GM19023 (cell line): ENCODE measurements around the gene ADH4.
"Not testable (repeated sequence)": the region's sequence is repeated elsewhere in the genome, so short reads cannot be mapped to it uniquely, and the experiment has no call there.

Experiments used
- ATAC-seq: cut with Tn5 transposase; IDR thresholded peaks from one replicate; pipeline ENCODE4 v1.9.1; 2021; ENCODE audit warnings: mild to moderate bottlenecking, moderate library complexity; ENCODE audit not compliant: unreplicated experiment

The ADH4 gene

DNA sequence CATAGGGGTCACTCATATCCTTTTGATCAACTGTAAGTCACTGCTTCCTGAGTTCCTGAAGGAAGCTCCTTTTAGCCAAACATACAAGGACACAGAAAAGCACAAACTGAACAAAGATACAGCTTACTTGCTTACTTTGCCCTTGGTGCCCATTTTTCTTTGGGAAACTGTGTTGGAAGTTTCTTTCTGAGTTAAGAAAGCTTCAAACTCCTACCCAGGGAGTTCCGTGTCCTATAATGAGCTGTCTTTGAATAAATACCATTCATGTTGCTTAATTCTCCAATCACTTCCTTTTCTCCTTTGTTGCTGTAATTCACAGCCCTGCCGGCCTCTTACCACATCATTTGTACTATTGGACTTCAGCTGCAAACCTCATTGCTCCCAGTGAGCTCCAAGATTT, at the start of gene ADH4:
Gene ADH4, minus strand, starts transcription at position 228 of the 400 bp plus-strand sequence. Its CDS starts 75 bp downstream, at position 153.
- ATAC-seq: no peak

DNA sequence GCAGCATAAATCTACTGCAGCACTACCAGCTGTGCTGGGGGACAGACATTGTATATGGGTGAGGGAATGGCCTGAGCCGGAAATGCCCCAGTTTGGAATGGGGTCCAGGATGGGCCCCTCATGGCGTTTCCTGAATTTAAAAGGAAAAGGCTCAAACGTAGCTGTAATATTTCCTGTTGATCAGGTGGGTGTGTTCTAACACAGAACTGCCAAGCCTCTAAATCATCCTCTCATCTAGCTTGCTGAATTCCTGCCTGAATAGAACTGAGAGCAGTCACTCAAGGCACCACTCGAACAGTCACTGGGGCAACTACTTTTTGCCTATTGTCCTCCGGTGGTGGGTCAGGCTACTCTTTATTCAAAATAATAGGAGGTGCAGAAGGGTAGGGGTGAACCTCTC, 46.2 kb upstream of the ADH4 start:
- ATAC-seq: no peak

DNA sequence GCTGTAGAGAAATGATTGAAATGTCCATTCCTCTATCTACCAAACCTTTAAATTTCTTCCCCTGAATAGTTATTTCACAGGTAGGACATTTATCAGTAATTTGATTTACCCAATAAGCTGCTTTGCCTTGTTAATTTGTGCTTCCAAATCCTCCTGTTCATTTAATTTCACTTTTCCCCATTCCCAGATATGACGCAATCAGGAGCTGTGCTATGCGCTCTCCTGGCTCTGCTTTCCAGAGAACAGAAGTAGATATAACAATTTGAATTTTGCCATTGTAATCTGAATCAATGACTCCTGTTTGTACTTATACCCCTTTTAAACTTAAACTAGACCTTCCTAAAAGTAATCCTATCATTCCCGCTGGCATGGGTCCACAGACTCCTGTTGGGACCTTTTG, 45.8 kb upstream of the ADH4 start:
- not testable (repeated sequence) for ATAC-seq

DNA sequence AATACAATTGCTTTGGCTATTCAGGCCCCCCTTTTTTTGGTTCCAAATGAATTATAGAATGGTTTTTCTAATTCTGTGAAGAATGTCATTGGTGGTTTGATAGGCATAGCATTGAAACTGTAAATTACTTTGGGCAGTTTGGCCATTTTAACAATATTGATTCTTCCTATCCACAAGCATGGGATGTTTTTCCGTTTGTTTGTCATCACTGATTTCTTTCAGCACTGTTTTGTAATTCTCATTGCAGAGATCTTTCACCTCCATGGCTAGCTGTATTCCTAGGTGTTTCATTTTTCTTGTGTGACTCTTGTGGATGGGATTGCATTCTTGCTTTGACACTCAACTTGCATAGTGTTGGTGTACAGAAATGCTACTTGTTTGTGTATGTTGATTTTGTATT, 41.9 kb upstream of the ADH4 start:
- ATAC-seq: no peak

DNA sequence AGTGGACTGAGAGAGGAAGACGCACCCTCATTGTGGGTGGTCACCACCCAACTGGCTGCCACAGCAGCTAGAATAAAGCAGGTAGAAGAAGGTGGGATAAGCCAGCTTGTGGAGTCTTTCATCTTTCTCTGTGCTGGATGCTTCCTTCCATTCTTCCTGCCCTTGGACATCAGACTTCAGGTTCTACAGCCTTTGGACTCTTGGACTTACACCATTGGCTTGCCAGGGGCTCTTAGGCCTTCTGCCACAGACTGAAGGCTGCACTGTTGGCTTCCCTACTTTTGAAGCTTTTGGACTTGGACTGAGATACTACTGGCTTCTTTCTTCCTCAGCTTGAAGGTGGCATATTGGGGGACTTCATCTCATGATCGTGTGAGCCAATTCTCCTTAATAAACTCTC, 41.5 kb upstream of the ADH4 start:
- no peak for ATAC-seq

DNA sequence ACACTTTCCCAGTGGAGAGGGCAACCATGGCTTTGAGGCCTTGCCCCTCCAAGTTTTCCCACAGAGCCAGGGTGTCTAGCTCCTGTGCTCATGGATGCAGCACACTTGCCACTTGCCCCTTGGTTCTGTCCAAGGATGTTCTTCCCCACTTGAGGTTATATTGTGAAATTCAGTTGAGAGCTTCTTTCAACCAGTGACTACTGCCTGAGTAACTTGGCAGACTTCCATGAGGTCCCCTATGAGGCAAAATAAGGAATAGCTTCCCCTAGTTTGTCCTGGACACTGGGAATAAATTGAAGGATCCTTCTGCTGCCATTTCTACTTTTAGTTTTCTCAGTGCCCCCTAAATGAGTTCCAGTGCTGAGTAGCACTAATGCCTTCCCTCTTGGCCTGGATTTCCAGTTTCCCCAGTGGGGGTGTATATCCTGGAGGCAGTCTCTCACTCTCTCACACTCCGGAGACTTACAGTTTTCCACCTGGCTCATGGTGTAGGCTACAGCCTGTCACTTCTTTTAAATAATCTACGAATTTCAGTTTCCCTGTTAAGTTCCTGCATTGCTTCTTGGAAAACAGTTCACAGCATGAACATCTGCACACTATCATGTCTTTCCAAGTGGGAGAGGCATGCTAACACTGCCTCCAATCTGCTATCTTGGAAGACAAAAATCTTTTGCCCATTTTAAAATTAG, 36.4 kb upstream of the ADH4 start:
- ATAC-seq: no peak

DNA sequence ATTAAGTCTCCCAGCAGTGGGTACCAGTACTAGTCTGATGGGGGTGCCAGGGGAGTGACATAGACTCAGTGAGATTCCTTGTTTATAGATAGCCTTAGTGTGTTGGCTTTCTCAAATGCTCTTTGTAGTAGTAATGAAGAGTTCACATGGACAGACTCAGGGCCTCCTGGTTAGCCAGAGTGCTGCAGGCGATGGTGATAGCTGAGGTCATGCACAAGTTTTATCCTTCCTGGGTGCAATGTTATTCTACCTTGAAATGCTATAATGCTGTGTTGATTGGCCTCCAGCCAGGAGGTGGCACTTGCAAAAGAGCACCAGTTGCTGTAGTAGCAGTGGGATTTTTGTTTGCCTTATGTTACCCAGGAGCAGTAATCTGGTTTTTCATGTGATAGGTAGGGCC, 35.5 kb upstream of the ADH4 start:
- ATAC-seq: no peak

DNA sequence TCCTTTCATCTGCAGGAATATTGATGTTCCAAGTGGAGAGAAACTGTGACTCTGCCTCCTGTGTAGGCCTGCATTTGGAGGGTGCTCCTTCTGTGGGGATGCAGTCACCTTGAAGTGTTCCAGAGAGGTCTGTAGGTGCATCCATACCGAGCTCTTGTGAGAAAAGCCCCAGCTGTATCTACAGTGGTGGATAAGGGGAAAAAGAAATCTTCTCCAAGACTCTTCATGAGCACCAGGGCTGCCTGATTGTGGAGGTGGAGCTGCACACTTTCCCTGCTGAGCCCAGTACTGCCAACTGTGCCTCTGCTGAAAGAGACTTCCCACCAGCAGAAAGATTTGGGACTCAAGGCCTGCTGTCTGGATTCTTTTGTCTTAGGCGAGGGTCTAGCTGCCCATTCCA, 35.1 kb upstream of the ADH4 start:
- ATAC-seq: no peak

DNA sequence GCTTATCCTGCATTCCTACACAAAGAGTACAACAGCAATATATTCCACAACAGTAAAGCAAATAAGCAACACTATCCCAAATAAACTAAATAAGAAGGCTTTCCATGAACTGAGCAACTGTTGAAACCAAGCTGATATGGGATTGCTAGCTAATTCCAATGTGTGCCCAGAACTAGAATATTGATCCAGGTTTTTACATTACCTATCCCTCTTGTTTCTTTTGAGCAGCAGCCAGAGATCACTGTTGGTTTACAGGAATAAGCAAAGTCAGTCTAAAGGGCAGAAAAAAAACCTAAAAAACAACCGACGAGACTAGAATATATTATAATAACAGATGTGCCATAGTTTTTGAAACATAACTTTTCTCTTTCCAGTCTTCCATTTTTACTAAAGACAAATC, 22.4 kb upstream of the ADH4 start:
- ATAC-seq: no peak

DNA sequence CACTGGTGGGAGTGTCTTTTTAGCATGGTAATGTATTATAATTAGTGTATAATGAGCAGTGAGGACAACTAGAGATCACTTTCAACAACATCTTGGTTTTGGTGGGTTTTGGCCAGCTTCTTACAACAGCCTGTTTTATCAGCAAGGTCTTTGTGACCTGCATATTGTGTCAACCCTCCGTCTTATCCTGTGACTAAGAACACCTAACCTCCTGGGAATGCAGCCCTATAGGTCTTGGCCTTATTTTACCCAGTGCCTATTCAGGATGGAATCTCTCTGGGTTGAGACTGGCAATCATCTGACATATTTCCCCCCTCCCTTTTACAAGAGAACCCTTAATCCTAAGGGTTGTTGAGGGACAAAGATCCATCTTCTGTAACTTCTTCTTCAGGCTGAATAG, 21.9 kb upstream of the ADH4 start:
- no peak for ATAC-seq

DNA sequence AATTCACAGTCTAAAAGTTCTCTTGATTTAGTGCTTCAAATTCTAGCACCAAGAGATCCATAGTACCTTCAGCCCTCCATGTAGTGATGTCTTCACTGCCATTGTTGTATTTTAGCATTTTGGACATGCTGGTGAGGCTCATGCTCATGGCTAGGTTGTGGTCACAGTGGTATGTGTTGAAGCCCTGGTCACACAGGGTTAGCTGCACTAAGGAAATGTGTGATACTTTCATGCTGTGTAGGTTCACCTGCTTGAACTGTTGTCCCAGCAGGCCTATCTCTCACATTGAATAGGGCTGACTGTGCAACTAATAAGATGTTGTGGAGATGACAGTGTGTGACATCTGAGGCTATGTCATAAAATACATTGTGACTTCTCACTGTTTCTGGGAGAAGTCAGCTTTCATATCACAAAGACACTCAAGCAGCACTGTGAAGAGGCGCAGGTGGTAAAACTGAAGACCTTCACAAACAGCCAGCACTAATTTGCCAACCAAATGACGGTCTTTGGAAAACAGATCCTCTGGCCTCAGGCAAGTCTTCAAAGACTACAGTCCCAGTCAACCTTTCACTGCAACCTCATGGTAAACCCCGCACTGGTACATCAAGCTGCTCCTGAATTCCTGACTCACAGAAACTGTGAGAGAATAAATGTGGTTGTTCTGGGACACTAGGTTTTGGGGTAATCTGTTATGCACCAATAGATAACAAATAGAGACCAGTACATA, 17.4 kb upstream of the ADH4 start:
- no peak for ATAC-seq

DNA sequence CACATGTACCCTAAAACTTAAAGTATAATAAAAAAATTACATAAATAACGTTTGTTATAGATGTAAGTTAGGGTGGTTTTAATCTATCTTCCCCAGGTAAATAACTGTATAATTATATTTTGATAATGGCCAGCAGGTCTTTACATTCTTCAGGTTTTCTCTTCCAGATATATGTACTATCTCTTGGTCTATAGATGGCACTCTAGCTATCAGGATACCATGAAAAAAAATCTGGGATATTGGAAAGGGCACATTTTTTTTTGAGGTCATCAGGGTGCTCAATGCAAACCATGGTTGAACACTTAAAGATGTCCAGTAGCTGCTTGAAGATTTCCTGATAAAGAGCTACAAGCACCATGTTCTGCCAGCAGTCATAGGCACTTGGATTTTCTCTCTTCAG, 15.6 kb upstream of the ADH4 start:
- no peak for ATAC-seq

DNA sequence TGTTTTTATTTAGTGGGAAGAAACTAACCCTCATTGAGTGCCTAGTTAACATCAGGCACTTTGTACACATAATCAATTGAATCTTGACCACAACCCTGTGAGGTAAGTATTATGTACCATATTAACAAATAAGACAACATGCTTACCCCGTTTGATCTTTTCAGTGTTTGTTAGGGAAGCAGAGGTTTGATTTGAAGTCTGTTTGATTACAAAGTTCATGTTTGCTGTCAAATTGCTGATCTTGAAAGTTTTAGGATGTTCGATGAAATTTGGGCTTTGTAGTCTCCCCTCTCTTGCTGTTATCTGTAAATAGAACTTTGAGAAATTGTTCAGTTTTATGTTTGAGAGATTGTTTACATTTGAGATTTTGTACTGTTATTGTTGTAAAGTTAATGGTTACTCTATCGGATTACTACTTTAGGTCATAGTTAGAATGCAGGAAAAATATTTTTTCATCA, 13.4 kb upstream of the ADH4 start:
- no peak for ATAC-seq

DNA sequence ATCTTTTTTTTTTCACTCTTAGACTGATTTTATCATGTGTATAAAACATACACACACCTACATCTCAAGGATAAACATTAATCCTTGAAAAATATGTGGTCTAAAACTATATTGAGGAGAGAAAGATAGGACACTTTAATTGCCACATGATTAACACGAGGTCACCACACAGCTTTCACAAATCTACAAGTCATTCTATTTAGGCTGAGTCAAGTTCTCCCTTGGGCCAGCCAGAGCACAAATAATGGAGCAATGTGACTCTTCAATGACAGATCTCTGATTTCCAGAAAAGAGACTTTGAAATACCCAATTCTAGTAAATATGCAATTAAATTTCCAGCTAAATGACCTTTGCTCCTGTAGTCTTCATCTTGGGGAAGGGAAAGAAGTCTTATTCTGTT, 12.9 kb upstream of the ADH4 start:
- ATAC-seq: no peak

DNA sequence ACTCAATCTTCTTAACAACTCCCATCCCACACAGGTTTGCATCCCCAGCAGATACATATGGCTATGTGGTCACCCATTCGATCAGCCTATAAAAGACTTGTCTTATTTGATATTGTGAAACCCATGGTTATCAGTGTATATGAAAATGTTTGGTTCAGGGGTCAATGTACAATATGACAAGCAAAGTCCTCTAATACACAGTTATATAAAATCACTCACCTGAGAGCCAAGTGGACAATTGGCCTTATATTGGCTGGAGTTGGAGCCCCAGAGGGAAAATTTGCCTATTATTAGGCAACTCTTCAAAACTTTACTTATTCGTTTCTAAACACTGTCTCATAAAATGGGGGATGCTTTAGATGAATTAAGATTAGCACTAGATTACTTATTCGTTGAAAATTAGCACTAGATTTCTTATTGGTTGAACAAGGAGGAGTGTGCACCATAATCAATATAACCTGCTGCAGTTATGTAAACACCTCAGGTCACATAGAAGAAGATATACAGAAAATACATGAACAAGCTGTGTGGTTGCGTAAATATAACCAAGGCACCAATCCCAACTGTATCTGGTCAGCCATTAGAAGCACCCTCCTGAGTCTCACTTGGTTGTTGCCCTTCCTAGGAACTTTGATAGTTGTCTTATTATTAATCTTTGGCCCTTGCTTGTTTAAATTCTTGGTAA, 10.7 kb upstream of the ADH4 start:
- no peak for ATAC-seq

DNA sequence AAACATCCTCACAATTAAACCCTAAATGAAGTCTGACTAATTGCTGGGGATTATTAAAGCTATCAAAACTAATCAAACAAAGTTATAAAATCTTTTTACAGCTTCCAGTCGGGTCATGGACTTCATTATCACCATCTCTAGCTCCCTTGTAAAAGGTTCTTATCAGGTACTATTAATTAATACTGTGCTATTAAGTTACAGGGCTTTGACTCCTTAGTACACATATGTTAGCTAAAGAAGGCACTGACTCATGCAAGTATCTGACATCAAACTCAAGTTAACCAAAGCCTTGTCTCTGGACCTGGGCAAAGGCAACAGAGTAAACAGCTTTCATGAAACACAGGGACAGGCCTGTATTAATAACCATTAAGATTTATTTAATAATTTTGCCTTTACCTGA, 7.9 kb upstream of the ADH4 start:
- no peak for ATAC-seq

DNA sequence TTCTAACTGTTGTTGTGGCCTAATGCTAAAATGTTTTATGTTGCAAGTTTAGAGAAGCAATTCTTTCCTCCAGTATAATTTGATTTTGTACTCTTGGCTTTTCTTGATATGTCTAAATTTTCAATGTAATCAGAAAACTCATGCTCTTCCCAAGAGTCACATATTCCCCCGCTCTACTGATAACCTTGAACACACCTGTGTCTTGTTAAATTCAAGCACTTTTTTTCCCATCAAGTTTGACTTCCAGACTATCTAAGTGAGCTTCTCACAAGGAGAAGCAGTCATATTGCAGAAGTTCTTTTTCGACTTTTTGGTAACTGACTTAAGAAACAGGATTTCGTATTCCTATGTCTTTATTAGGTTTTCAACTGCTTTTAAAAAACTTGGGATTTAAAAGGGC, 7.4 kb upstream of the ADH4 start:
- no peak for ATAC-seq

DNA sequence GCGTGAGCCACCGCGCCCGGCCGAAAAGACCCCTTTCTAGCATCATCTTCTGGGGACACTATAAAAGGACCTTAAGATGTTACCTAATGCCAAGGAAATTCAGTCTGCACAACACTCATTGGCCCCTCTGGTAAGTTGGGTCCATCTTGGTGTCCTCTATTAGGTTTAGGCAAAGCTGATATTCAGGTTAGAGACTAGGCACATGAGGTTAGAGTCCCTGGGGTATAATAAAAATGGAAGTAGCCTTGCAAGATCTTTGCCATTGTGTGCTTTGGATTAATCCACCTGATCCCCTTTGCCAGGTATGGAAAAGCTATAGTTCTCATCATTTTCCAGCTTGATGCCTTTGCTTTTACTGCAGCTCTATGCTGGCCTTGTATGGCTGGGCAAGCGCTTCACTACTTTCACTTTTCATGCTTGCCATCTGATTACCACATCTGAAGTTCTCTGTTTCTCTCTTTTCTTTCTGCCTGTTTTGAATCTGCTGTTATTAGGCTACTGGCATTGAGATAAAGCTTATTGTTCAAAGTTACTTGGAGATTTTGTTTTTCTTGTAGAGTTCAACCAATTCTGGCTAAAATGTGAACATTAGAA, 5.4 kb upstream of the ADH4 start:
- no peak for ATAC-seq

DNA sequence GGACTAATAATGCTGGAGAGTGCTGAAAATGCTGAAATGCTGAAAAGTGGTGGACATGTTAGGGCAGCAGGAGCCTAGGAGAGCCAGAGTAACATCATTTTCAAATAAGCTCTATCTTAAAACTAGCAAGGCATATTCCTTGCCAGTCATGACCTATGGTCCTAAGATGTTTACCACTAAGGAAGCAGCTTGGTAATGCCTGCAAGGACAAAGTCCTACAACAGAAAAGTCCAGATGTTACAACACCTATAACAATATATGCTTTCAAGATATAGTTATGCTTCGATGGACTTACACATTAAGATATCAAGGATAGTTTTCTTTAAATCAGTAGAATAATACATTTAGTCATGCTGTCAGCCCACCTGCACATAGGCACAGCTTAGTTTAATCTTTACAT, 4.5 kb upstream of the ADH4 start:
- no peak for ATAC-seq

DNA sequence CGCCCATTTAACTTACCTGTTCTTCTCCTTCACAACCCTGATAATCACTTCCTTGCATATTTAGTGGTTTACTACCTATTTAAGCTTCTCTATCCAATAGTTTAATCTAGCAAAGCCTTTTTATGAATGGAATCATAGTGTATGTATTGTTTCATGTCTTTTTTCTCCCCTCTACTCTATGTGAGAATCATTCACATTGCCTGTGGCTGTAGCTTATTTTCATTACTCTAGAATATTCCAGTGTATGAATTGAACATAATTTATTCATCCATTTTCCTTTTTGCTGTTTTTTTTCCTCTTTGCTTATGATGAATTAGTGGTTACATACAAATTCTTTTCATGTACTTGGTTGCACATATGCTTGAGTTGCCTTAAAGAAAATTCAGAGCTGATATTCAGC, 490 bp upstream of the ADH4 start:
- no peak for ATAC-seq

DNA sequence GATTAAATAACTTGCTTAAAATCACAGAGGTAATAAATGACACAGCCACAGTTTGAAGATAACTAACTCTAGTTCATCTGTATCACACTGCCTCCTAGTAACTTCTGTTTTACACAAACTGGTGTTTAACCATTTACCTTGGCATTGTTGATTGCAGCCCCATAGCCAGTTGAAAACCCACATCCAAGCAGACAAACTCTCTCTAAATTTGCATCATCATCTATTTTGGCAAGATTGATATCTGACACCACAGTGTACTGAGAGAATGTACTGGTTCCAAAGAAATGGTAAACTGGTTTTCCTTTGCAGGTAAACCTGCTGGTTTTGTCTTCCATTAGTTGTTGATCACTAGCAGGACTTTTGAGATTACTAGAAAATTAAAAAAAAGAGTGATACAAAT, 7.8 kb downstream of the ADH4 start:
- no peak for ATAC-seq
